ENCODE data around the gene TGFBR3L.
A peak's percentile ranks its signal among the peaks of the same experiment; 100 is the strongest.

The TGFBR3L gene

GRCh38 chr19:7903244-7904073 lies 11.2 kb upstream of the TGFBR3L start, which contains the start of gene MAP2K7:
MAP2K7 (plus strand) TSS chr19:7903877; CDS start chr19:7903945, 68 bp downstream.
- DNase-seq = peak; percentile 94 to 100 (median 99)

GRCh38 chr19:7904074-7905020 lies 10.3 kb upstream of the TGFBR3L start:
- peak in 10 of 51 donors; percentile 26 to 70 (median 56) for DNase-seq

GRCh38 chr19:7905268-7905667 lies 9.4 kb upstream of the TGFBR3L start:
- DNase-seq = no peak

GRCh38 chr19:7905859-7906258 lies 8.8 kb upstream of the TGFBR3L start:
- DNase-seq = no peak

- DNase-seq = no peak
Observed at GRCh38 chr19:7907122-7907521, 7.5 kb upstream of the TGFBR3L start.

GRCh38 chr19:7907544-7907943 lies 7.1 kb upstream of the TGFBR3L start:
- DNase-seq = no peak

GRCh38 chr19:7908078-7908699 lies 6.4 kb upstream of the TGFBR3L start:
- no peak for DNase-seq

GRCh38 chr19:7908742-7909461 lies 5.7 kb upstream of the TGFBR3L start:
- DNase-seq = no peak

- no peak for DNase-seq
Observed at GRCh38 chr19:7909471-7910067, 5.1 kb upstream of the TGFBR3L start.

GRCh38 chr19:7910321-7911161 lies 4.1 kb upstream of the TGFBR3L start:
- no peak for DNase-seq

GRCh38 chr19:7911508-7912143 lies 3.0 kb upstream of the TGFBR3L start:
- DNase-seq = no peak

- no peak for DNase-seq
Observed at GRCh38 chr19:7912144-7912696, 2.4 kb upstream of the TGFBR3L start.

GRCh38 chr19:7912697-7913564 lies 1.7 kb upstream of the TGFBR3L start:
- DNase-seq = no peak

GRCh38 chr19:7913652-7914051 lies 978 bp upstream of the TGFBR3L start:
- DNase-seq = no peak

GRCh38 chr19:7914099-7914498 lies 531 bp upstream of the TGFBR3L start:
- no peak for DNase-seq

- no peak for DNase-seq
Observed at GRCh38 chr19:7915250-7916102, 846 bp downstream of the TGFBR3L start.

Data from hypothalamus (tissue), 51 donors.